A204.1 (cell line): ENCODE data around the gene UBXN1.
"Not testable (repeated sequence)": the region's sequence is repeated elsewhere in the genome, so short reads cannot be mapped to it uniquely, and the experiment has no call there.

Source experiments
- FAIRE-seq: peaks from 2 replicates; lab custom pipeline; 2012; peaks lifted over from hg19 to GRCh38; lab: Jason Lieb, UNC

UBXN1 gene

DNA sequence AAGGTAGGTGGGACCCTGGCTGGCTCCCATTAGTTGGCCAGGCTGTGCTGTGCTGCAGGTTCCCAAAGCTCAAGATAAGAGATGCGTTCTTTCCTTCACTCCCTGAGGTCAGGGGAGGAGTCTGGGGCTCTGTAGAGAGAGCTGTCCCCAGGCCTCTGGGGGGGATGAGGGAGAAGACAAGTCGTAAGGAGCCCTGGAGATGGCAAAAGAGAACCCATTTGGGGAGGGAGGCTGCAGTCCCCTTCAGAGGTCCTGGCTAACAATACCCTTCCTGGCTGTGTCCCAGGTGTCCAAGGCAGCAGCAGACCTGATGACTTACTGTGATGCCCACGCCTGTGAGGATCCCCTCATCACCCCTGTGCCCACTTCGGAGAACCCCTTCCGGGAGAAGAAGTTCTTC is 29.5 kb upstream of the UBXN1 start:
- FAIRE-seq = no peak

DNA sequence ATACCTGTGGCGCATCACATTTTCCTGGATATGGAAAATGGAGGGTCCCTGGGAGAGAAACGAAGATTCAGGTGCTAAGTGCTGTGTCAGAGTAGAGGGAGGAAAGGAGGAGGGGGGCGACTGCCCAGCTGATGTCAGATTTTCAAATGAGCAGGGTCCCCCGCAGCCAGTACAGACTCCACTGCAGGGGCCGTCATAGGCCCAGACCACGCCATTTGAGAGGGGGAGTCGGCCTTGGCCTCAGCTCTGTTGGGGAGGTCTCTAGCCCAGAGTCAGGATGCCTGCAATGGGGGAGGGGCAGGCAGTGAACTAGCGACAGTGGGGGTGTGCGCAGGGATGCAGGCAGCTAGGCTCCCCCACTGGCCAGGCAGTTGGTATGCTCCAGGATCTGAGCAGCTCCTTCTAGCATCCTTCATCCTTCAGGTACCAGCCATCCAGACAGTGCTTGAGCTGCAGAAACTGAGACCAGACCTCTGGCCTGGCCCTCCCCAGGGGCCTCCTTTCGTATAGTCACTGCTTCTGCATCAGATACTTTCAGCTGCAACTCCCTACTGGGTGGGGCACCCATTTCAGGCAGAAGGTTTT is 28.5 kb upstream of the UBXN1 start, which contains the start of the genes BSCL2 and GNG3:
TSS of gene BSCL2 (minus strand) at position 148 of the 585 bp plus-strand sequence. CDS start 229 bp downstream, outside the sequence.
TSS of gene GNG3 (plus strand) at position 400 of the 585 bp plus-strand sequence. CDS start 620 bp downstream, outside the sequence.
- FAIRE-seq = no peak

DNA sequence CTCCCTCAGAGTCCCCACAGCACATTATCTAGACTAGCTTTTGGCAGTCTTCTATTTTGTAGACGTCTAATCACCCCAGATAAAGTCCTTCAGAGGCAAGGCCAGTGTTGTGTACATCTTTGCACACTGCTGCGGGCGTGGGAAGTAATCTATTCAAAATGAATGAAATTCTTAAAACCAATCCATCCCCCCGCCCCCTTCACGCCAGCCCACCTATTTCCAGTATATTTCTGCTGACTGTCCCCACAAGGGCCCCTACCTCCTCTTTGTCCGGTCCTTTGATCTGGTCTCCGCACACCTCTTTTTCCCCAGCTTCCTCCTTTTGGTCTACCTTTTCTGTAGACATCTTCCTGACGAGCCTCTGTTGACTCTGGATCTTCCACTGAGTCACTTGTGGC is 28.0 kb upstream of the UBXN1 start:
- no peak for FAIRE-seq

DNA sequence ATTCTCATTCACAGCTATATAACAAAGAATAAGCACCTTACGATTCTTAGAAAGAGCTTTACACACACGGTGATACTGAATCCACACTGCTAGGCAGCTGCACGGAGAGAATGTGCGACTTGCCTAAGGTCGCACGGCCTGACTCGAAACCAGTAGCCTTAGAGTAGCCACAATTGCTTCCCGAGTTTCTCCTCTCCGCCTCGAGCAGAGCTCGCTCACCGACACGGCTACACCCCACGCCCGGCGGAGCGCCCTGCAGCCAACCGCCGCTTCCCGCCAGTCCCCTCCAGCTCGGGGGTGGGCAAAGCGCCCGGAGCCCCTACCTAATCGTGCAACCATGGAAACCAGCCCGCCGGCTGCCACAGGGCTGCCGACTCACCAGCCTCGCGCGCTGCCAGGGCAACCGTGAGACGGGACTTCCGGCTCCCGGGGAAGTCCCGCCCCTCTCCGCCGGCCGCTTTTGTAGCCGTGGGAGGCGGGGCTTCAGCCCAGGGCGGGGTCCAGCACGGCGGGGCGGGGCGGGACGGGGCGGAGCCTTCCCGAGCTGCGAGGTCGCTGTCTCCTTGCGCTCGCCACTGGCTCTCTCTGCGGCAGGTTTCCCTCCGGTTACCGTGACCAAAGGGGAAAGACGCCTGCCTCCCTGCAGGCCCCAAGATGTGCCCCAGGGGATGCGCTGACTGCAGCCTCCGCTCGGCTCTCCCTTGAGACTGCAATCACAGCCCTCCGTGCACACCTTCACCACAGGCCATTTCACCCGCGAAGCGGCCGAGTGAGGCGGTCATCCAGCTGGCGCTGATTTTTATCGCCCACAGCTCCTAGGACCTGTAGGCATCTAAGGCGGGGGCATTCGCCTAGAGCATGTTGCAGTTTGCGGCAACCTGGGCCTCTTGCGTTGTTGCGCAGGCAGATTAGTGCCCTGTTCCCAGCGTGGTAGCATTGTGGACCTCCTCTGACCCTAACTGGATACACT is 27.3 kb upstream of the UBXN1 start:
- FAIRE-seq = no peak

DNA sequence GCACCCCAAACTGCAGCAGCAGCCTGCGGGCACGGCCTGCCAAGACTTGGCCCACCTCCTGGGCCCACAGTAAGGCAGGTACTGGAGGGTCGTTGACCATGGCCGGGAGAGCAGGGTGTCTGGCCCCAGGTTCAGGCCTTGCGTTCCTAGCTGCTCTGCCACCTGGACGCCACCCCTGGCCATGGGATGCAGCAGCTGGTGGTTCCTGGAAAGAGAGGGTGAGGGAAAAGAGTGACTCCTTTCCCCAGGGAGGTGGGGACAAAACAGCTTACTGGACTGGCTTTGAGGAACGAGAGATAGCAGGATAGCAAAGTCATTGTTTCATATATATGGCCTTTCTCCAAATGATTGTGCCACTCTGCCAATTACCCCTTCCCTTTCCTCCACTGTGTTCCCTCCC is 26.5 kb upstream of the UBXN1 start:
- FAIRE-seq = no peak

DNA sequence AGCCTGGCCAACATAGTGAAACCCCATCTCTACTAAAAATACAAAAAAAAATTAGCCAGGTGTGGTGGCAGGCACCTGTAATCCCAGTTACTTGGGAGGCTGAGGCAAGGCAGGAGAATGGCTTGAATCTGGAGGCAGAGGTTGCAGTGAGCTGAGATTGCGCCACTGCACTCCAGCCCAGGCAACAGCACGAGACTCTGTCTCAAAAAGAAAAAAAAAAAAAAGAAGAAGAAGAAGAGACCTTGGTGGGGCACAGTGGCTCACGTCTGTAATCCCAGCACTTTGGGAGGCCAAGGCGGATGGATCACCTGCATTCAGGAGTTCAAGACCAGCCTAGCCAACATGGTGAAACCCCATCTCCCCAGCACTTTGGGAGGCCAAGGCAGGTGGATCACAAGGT is 25.0 kb upstream of the UBXN1 start:
- FAIRE-seq = not testable (repeated sequence)

DNA sequence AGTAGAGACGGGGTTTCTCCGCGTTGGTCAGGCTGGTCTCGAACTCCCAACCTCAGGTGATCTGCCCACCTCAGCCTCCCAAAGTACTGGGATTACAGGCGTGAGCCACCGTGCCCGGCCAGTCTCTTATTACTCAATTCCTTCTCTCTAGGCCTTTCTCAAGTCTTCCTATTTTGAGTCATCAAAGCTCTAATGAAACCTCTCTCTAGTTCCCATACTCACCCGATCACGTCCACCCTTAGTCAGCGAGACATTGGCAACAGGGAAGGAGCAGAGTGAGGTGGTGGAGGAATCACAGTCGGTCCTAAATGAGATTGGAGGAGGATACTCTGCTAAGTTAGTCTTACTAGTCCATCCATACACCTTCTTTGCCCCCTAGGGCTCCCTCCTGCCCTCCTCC is 23.4 kb upstream of the UBXN1 start:
- FAIRE-seq = no peak

DNA sequence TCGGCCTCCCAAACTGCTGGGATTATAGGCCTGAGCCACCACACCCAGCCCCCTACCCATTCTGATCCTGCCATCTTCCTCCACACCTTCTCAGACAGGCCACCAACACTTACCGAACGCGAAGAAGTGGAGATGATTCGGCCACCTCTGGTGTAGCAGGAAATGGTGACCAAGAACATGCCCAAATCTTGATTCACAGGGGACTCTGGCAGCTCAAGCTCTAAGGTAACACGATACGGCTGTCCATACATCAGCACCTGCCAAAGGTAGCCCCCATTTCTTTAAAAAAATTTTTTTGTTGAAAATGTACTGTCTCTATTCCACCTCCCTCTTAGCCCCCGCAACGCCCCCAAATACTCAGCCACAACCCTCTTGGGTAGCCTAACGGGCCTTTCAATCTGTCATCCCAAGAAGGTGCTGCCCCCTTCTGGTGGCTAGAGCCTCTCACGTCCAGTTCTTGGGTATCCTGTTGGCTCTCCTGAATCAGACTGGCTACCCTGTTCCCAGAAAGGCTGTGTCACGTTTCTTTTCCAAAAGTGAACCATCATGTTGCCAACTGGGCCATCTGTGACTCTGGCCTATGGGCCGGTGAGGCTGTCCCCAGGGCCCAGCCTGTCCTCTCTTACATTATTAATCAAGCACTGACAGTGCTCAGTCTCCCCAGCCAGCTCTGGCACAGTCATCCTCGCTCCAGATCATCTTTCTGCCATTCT is 15.7 kb upstream of the UBXN1 start:
- FAIRE-seq = no peak

DNA sequence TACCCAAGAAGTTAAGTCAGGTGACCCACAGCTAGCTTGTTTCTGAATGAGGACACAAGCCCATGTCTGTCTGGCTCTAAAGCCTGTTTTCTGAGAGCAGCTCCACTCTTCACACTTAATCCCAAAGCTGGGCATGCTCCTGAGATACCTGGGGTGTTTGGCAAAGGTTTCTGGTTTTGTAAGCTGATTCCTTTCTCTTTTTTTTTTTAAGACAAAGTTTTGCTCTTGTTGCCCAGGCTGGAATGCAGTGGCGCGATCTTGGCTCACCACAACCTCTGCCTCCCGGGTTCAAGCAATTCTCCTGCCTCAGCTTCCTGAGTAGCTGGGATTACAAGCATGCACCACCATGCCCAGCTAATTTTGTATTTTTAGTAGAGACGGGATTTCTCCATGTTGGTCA is 14.8 kb upstream of the UBXN1 start:
- FAIRE-seq = not testable (repeated sequence)

DNA sequence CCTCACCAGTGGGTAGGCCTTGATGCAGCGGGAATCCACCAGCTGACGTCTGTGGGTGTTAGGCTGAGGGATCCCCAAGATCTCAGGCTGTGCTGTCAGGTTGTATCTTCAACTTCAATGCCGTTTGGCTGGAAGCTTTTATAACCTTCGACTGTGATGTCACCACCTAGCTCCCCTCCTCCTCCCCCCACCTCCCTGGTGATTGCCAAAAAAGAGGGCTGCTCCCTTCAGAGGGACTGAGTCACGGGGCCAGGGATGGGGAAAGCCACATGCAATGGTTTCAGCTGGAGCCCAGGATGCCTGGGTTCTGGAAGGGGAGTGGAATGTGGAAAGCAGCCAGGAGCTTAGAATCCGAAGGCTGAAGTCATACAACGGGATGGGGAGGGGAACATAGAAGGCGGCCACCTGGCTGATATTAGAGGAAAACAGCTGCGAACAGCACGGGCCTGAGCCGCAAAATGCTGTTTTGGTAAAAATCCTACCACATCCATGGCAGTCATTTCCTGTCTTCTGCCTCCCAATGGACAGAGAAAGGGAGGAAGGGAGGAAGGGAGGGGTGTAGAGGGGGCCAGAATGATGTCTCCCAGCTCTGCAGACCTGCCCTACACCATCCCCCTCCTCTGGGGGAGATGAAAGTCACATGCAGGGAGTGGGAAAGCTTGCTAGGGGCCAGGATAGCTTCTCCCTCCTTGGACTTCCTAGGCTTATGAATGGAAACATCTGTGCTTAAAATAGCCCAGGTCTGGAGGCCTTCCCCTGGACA is 10.7 kb upstream of the UBXN1 start, which contains the start of gene LRRN4CL:
TSS of gene LRRN4CL (minus strand) at position 110 of the 763 bp plus-strand sequence. CDS start 1,022 bp downstream, outside the sequence.
- FAIRE-seq = no peak

DNA sequence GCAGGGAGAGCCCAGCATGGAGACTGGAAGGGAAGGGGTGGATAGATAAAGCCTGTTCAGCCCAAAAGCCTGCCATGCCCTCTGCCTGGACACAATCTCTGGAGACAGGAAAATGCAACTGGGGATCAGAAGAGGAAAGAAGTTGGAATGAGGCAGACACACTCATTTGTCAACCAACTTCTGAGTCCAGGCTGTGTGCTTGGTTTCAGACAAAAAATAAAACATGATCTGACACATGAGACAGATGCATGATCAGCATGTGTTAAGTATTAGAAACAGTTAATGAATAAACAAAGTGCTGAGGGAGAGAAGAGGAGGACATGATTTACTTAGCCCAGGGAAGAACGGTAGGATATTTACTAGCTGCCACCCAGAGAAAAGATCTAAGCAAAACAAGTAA is 9.6 kb upstream of the UBXN1 start:
- FAIRE-seq = no peak

DNA sequence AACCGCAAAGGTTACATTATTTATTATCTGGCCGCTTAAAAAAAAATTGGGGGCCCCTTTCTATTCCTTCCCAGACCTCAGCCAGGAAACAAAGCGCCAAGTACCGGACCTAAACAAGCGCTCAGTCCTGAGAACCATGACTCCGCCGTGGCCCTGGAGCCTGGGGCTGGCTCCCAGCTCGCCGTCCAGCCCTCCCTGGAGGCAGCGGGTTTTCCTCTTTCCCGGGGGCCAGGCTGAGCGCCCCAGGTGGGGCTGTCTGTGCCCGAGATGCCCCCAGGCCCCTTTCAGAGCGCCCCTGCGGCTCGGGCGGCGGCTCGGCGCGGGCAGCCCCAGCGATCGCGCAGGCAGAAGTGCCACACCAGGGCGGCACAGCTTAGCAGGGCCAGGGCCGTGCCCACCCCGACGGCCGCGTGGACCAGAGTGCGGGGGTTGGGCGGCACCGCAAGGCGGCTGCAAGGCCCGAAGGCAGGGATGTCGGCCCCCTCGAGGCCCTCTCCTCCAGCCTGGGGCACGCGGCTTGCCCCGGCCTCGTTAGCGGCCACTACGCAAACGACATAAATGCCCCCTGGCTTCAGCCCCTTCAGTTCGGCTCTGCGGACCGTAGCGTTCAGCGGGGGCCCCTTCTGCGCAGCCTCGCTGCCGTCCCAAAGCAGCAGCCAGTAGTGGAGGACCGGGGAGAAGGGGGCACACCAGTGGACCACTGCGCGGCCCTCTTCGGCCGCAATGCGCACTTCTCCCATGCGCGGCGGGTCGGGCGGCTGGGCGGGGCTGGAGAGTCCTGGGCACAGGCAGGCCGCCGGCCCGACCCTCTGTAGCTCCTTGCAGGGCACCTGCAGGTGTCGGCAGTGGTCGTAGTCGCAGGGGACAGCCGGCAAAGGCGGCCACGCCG is 8.9 kb upstream of the UBXN1 start:
- no peak for FAIRE-seq

DNA sequence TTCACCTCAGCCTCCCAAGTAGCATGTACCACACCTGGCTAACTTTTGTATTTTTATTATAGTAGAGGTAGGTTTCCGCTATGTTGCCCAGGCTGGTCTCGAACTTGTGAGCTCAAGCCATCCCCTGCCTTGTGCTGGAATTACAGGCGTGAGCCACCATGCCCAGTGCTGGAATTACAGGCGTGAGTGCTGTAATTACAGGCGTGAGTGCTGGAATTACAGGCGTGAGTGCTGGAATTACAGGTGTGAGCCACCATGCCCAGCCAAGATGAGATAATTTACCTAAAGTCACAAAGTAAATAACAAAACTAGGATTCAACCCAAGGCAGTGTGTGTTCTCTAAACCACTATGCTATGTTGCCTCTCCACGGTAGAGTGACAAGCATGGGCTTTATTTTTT is 3.6 kb upstream of the UBXN1 start:
- FAIRE-seq = no peak

DNA sequence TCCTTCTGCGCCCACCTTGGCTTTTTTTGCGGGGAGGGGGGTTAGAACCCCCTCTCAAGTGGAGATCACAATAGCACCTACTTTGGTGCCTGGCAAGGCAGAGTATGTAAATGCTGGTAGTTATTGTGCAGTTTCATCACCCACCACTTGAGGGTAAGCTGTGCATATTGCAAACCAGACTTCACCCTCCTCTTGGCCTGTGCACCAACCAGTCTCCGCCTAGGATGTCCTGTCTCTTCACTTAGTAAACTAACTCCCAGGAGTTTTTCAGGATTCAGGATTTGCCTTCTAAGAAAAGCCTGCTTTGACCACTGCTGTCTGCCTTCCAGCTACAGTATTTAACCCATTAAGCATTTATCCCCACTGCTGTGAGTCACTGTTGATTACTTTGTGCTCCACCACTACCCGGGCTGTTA is 2.0 kb upstream of the UBXN1 start:
- no peak for FAIRE-seq

DNA sequence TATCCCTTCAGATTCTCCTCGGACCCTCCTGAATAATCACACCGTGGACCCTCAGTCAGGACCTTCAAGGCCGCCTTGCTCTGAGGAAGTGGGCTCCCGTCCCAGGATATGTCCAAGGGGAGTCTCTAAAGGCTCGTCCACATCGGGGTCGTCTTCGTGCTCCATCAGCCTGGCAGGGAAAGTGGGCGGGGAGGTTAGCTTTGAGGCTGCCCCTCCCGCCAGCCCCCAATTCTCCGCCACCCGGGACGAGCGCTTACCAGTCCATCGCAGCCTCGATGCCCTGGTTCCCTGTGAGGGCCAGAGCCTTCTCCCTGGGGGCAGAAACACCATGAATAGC is 472 bp downstream of the UBXN1 start:
- FAIRE-seq = no peak

DNA sequence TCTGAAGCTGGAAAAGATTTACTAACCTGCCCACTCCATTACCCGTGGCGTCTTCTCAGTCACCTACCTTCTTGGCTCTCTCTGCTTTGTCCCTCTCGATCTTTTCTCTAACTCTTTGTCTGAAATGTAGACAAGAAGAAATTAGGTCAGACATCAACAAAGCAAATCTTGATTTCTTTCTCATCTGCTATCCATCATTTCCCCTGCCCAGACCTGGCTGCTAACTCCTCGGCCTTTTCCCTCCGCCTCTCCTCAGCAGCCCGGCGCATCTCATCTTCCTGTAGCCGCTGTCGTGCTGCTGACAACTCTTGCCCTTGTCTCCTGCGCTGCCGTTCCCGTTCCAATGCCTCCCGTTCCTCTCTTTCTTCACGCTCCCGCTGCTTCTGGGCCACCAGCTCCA is 1.2 kb downstream of the UBXN1 start:
- FAIRE-seq = no peak

DNA sequence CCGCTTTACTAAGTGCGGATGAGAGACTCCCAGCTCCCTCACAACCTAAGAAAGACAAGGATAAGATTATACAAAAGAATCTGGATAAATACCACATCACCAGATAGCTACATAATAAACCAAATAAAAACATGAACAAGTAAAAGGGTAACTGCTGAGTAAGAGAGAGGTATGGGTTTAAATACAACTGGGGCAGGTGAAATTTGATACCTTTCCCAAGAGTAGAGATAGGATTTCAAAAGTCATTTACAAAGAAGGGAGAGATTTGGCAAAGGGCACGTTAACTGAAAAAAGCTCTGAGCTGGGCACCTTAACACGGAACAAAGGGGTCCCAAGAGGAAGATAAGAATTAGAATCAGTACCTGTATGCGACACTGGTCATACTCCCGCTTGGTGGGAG is 1.7 kb downstream of the UBXN1 start:
- FAIRE-seq = no peak

DNA sequence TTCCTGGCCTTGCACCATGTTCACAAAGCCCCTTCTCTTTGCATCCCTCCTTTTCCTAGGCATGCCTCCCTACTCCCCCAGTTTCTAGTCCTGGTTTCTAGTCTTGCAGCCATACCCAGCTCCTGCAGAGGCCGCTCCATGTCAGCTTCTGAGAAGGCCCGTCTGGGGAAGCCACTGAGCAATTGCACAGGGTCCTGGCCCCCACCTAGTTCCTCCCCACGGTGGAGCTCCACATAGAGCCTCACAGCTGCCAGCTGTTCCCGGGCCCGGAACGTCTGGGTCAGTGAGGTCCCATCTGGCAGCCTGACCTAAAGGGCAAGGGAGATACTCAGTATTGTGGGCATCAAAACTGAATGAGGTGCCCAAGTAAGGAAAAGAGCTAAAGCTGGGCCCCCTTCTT is 2.2 kb downstream of the UBXN1 start:
- FAIRE-seq = no peak

DNA sequence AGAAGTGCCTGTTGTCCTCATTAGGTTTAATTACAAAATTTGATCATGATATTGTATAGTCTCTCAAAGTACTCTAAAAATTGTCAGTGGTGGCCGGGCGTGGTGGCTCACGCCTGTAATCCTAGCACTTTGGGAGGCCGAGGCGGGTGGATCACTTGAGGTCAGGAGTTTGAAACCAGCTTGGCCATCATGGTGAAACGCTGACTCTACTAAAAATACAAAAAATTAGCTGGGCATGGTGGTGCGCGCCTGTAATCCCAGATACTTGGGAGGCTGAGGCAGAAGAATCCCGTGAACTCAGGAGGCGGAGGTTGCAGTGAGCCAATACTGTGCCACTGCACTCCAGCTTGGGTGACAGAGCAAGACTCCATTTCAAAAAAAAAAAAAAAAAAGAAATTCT is 3.5 kb downstream of the UBXN1 start:
- not testable (repeated sequence) for FAIRE-seq

DNA sequence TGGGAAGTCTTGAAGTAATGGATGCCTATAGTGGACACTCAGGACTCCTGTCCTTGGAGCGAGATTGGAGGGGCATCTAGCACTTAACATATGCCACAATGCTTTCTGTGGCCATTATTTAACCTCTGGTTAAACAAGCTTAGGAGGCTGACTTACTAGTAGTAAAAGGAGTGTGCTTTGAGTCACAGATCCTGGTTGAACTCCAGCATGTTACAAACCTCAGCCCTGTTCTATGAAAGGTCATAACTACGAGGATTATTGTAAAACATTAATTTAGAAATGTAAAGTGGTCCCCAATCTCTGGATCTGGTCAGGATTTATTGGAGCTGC is 5.7 kb downstream of the UBXN1 start:
- FAIRE-seq = no peak
